ENCODE data around the gene ZC3H18. TPM values are rescaled to one million over a fixed set of nuclear protein-coding genes. Genes with fewer than 3 reads are reported as not detected.

Gene ZC3H18
- total and polyA plus RNA-seq, 2 donors from 2014 or later, result 11.4 to 38.2 TPM

GRCh38 chr16:88617268-88618031 is 47.2 kb downstream of the ZC3H18 start:
- Histone ChIP-seq H3K27me3 (ENCODE audit: control insufficient read depth, insufficient read depth, low read length) (no peaks in the 10 kb centered on the region), H3K9me3 (ENCODE audit: control insufficient read depth in 2 of 3, insufficient read depth in 1 of 3, low read length in 3 of 3) (no peaks in the 10 kb centered on the region), H3K4me1 (ENCODE audit: control insufficient read depth in 2 of 3, insufficient read depth in 2 of 3, low read depth in 1 of 3, low read length in 3 of 3) (no peaks in the 10 kb centered on the region), H3K4me3 (ENCODE audit: low read length in 3 of 3) (no peak overlapping the region), H3K9ac (ENCODE audit: low read length in 3 of 3) (no peak overlapping the region), H3K27ac (ENCODE audit: low read depth in 2 of 2, low read length in 2 of 2) (no peak overlapping the region), H3K36me3 (ENCODE audit: control insufficient read depth in 2 of 3, insufficient read depth in 3 of 3, low read length in 3 of 3) (peaks cover 0 to 21% (median 17%) of the 10 kb centered on the region in 3 donors)
- no peak for TF ChIP-seq CTCF (IDR thresholded peaks at IDR 0.05; ENCODE audit: borderline replicate concordance, extremely low read depth, insufficient read depth)
- DNase-seq, result no peak
- FAIRE-seq, result no peak
- intact Hi-C loops (cut with DNase I), result no loop called here

GRCh38 chr16:88618182-88618955 is 48.2 kb downstream of the ZC3H18 start:
- TF ChIP-seq CTCF (IDR thresholded peaks at IDR 0.05; ENCODE audit: borderline replicate concordance, extremely low read depth, insufficient read depth), result no peak
- no peak for FAIRE-seq
- no peaks in the 10 kb centered on the region for H3K9me3 ChIP-seq (ENCODE audit: control insufficient read depth in 2 of 3, insufficient read depth in 1 of 3, low read length in 3 of 3)
- no peak overlapping the region for H3K9ac ChIP-seq (ENCODE audit: low read length in 3 of 3)
- H3K36me3 ChIP-seq (ENCODE audit: control insufficient read depth in 2 of 3, insufficient read depth in 3 of 3, low read length in 3 of 3), result peaks cover 0 to 27% (median 14%) of the 10 kb centered on the region in 3 donors
- no peaks in the 10 kb centered on the region for H3K27me3 ChIP-seq (ENCODE audit: control insufficient read depth, insufficient read depth, low read length)
- no peak overlapping the region for H3K27ac ChIP-seq (ENCODE audit: low read depth in 2 of 2, low read length in 2 of 2)
- no peak for DNase-seq
- H3K4me3 ChIP-seq (ENCODE audit: low read length in 3 of 3), result no peak overlapping the region
- no peaks in the 10 kb centered on the region for H3K4me1 ChIP-seq (ENCODE audit: control insufficient read depth in 2 of 3, insufficient read depth in 2 of 3, low read depth in 1 of 3, low read length in 3 of 3)
- intact Hi-C loops (cut with DNase I), result no loop called here

GRCh38 chr16:88618956-88619667 is 48.9 kb downstream of the ZC3H18 start:
- TF ChIP-seq CTCF (IDR thresholded peaks at IDR 0.05; ENCODE audit: borderline replicate concordance, extremely low read depth, insufficient read depth), result no peak
- Histone ChIP-seq H3K9me3 (ENCODE audit: control insufficient read depth in 2 of 3, insufficient read depth in 1 of 3, low read length in 3 of 3) (no peaks in the 10 kb centered on the region), H3K9ac (ENCODE audit: low read length in 3 of 3) (no peak overlapping the region), H3K27me3 (ENCODE audit: control insufficient read depth, insufficient read depth, low read length) (no peaks in the 10 kb centered on the region), H3K4me1 (ENCODE audit: control insufficient read depth in 2 of 3, insufficient read depth in 2 of 3, low read depth in 1 of 3, low read length in 3 of 3) (no peaks in the 10 kb centered on the region), H3K4me3 (ENCODE audit: low read length in 3 of 3) (no peak overlapping the region), H3K27ac (ENCODE audit: low read depth in 2 of 2, low read length in 2 of 2) (no peak overlapping the region), H3K36me3 (ENCODE audit: control insufficient read depth in 2 of 3, insufficient read depth in 3 of 3, low read length in 3 of 3) (peaks cover 0 to 27% (median 15%) of the 10 kb centered on the region in 3 donors)
- intact Hi-C loops (cut with DNase I), result no loop called here
- FAIRE-seq (no peak), DNase-seq (no peak)

Measured in kidney (tissue), 14 donors.